Type B pancreatic cell (in vitro differentiated cells): Measurements from ENCODE around the gene CHD6. TPM values are rescaled to one million over a fixed set of nuclear protein-coding genes. Genes with fewer than 3 reads are reported as not detected.

Experiments used
- DNase-seq: peaks from one replicate; pipeline ENCODE4 v3.0.0; 2021; ENCODE audit warnings: mixed read lengths; ENCODE audit not compliant: unreplicated experiment; ENCODE audit errors: extremely low spot score
- H3K27ac Mint-ChIP-seq: 2 replicates; pipeline ENCODE4 v1.8.0; 2021; ENCODE audit warnings: mild to moderate bottlenecking, mixed read lengths
- H3K27me3 Mint-ChIP-seq: 2 replicates; pipeline ENCODE4 v1.8.0; 2021; ENCODE audit warnings: mixed read lengths
- H3K36me3 Mint-ChIP-seq: 2 replicates; pipeline ENCODE4 v1.8.0; 2021; ENCODE audit warnings: mixed read lengths
- H3K4me1 Mint-ChIP-seq: one replicate; pipeline ENCODE4 v1.8.0; 2021; ENCODE audit warnings: mixed read lengths; ENCODE audit not compliant: unreplicated experiment
- H3K4me3 Mint-ChIP-seq: 2 replicates; pipeline ENCODE4 v1.8.0; 2021; ENCODE audit warnings: mild to moderate bottlenecking, mixed read lengths
- H3K9me3 Mint-ChIP-seq: 2 replicates; pipeline ENCODE4 v1.8.0; 2021; ENCODE audit warnings: mixed read lengths
- CTCF ChIP-seq: fragments of 200-600 bp; sonication (generic); conservative IDR thresholded peaks from 2 replicates; pipeline ENCODE4 v1.5.0; 2021; ENCODE audit warnings: antibody characterized with exemption, mild to moderate bottlenecking
- total RNA-seq: library from RNA; stranded (reverse); gene quantifications from 2 replicates; pipeline ENCODE4 v1.2.1, GENCODE V29; 2021; ENCODE audit warnings: low replicate concordance

The CHD6 gene
- total RNA-seq, 1 donor from 2014 or later, result 72.6 TPM

- TF ChIP-seq CTCF, result no peak
- no peaks in the 10 kb centered on the region for H3K27me3 Mint-ChIP-seq
- DNase-seq, result no peak
- peaks cover 61% of the 10 kb centered on the region for H3K36me3 Mint-ChIP-seq
- peaks cover 6% of the 10 kb centered on the region for H3K4me1 Mint-ChIP-seq
- H3K4me3 Mint-ChIP-seq, result no peak overlapping the region
- no peaks in the 10 kb centered on the region for H3K9me3 Mint-ChIP-seq
- no peak overlapping the region for H3K27ac Mint-ChIP-seq
Measured at GRCh38 chr20:41454250-41454649, 163.9 kb downstream of the CHD6 start.

GRCh38 chr20:41453010-41453950 lies 164.9 kb downstream of the CHD6 start:
- H3K36me3 Mint-ChIP-seq, result peaks cover 56% of the 10 kb centered on the region
- H3K9me3 Mint-ChIP-seq, result no peaks in the 10 kb centered on the region
- H3K27me3 Mint-ChIP-seq, result no peaks in the 10 kb centered on the region
- H3K4me3 Mint-ChIP-seq, result no peak overlapping the region
- no peak for TF ChIP-seq CTCF
- H3K4me1 Mint-ChIP-seq, result peaks cover 6% of the 10 kb centered on the region
- DNase-seq, result no peak
- H3K27ac Mint-ChIP-seq, result no peak overlapping the region

- Mint-ChIP-seq H3K4me3 (no peak overlapping the region), H3K27me3 (no peaks in the 10 kb centered on the region), H3K4me1 (peaks cover 6% of the 10 kb centered on the region), H3K36me3 (peaks cover 56% of the 10 kb centered on the region), H3K27ac (no peak overlapping the region), H3K9me3 (no peaks in the 10 kb centered on the region)
- no peak for TF ChIP-seq CTCF
- DNase-seq, result no peak
Measured at GRCh38 chr20:41452226-41452625, 166.0 kb downstream of the CHD6 start.

- Mint-ChIP-seq H3K36me3 (peaks cover 39% of the 10 kb centered on the region), H3K27ac (no peak overlapping the region), H3K9me3 (no peaks in the 10 kb centered on the region), H3K4me1 (no peaks in the 10 kb centered on the region), H3K27me3 (no peaks in the 10 kb centered on the region), H3K4me3 (no peak overlapping the region)
- DNase-seq, result no peak
- no peak for TF ChIP-seq CTCF
Measured at GRCh38 chr20:41447006-41447405, 171.2 kb downstream of the CHD6 start.

- Mint-ChIP-seq H3K4me1 (no peaks in the 10 kb centered on the region), H3K9me3 (no peaks in the 10 kb centered on the region), H3K27ac (no peak overlapping the region), H3K36me3 (peaks cover 37% of the 10 kb centered on the region), H3K4me3 (no peak overlapping the region), H3K27me3 (no peaks in the 10 kb centered on the region)
- TF ChIP-seq CTCF, result no peak
- no peak for DNase-seq
Measured at GRCh38 chr20:41446456-41446855, 171.7 kb downstream of the CHD6 start.
